Panc1 (cell line): ENCODE data around the gene ASAH2. TPM values are rescaled to one million over a fixed set of nuclear protein-coding genes. Genes with fewer than 3 reads are reported as not detected.

Experiments
- ATAC-seq: fragments of 200-7000 bp; cut with Tn5 transposase; 2 replicates; pipeline ENCODE4 v1.9.1; 2020; ENCODE audit warnings: mild to moderate bottlenecking, moderate library complexity
- BruUV-seq: library from RNA; stranded (reverse); fragments of 400-500 nt; replicated peaks from 2 replicates; lab custom pipeline; 2021; lab: Mats Ljungman, UMichigan
- CTCF ChIA-PET: fragments of 300-600 bp; sonication (Branson Sonifier 250); formaldehyde crosslinking; loops from one replicate; lab custom pipeline; 2022; ENCODE audit warnings: antibody characterized with exemption; lab: Charles Lee
- POLR2A ChIA-PET: fragments of 300-600 bp; sonication (Branson Sonifier 250); formaldehyde crosslinking; loops from one replicate; lab custom pipeline; 2022; ENCODE audit warnings: antibody characterized with exemption; lab: Charles Lee
- DNase-seq: peaks from one replicate; pipeline ENCODE4 v3.0.0-alpha.2; 2010; ENCODE audit warnings: low read depth, low spot score
- H3K27ac ChIP-seq: 2 replicates; pipeline ENCODE4 v1.5.1; 2011; ENCODE audit warnings: mild to moderate bottlenecking, low read length, inconsistent platforms
- H3K27me3 ChIP-seq: fragments of 200-500 bp; sonication (Bioruptor generic); 2 replicates; pipeline ENCODE4 v1.6.0; 2014; ENCODE audit warnings: low read length, inconsistent platforms; ENCODE audit not compliant: control insufficient read depth, insufficient read depth
- H3K36me3 ChIP-seq: fragments of 200-500 bp; sonication (Bioruptor generic); 2 replicates; pipeline ENCODE4 v1.5.1; 2014; ENCODE audit warnings: inconsistent platforms, mild to moderate bottlenecking, low read length, moderate library complexity; ENCODE audit not compliant: control insufficient read depth, insufficient read depth
- H3K4me1 ChIP-seq: 2 replicates; pipeline ENCODE4 v1.5.1; 2011; ENCODE audit warnings: inconsistent platforms, mild to moderate bottlenecking, low read length, moderate library complexity; ENCODE audit not compliant: control insufficient read depth, insufficient read depth
- H3K4me3 ChIP-seq, 2 experiments: 2 replicates each; pipeline ENCODE4 v1.5.1; 2011 to 2012; ENCODE audit warnings: low read depth in 2 of 2, low read length in 2 of 2, mild to moderate bottlenecking in 2 of 2, inconsistent platforms in 1 of 2, moderate library complexity in 1 of 2
- H3K9me3 ChIP-seq: fragments of 200-500 bp; sonication (Bioruptor generic); 2 replicates; pipeline ENCODE4 v1.5.1; 2014; ENCODE audit warnings: low read depth, mild to moderate bottlenecking, inconsistent platforms, low read length, moderate library complexity; ENCODE audit not compliant: control insufficient read depth, insufficient read depth
- POLR2AphosphoS5 ChIP-seq: IDR thresholded peaks from 2 replicates; pipeline ENCODE4 v1.6.1; 2012; ENCODE audit warnings: mild to moderate bottlenecking, low read depth, low read length, moderate library complexity
- SIN3A ChIP-seq: IDR thresholded peaks from 2 replicates; pipeline ENCODE4 v1.6.1; 2012; ENCODE audit warnings: low read depth, mild to moderate bottlenecking, low read length, moderate library complexity, borderline replicate concordance; ENCODE audit not compliant: insufficient read depth
- TCF7L2 ChIP-seq: IDR thresholded peaks from 2 replicates; pipeline ENCODE4 v1.6.1; 2011; ENCODE audit warnings: mild to moderate bottlenecking, low read depth, low read length, inconsistent platforms
- in situ Hi-C: cut with HindIII; loops from 2 replicates; pipeline ENCODE4 v1.10.0; 2016; ENCODE audit warnings: low sequenced_read_pairs, low pct_unique_long_range_greater_than_20kb
- intact Hi-C: fragments of 100-400 bp; cut with micrococcal nuclease; formaldehyde crosslinking; loops from one replicate; pipeline ENCODE4 v1.10.0; 2022; ENCODE audit not compliant: unreplicated experiment
- total RNA-seq: library from RNA; stranded (reverse); gene quantifications from one replicate; pipeline ENCODE4 v1.2.1, GENCODE V29; 2021; ENCODE audit not compliant: unreplicated experiment
- TF ChIP-seq, protein P1 (sequence below): fragments of 450-650 bp; IDR thresholded peaks from 2 replicates; pipeline ENCODE4 v1.5.1; 2017; ENCODE audit warnings: mild to moderate bottlenecking
- TF ChIP-seq, protein P2 (sequence below), 2 experiments: IDR thresholded peaks; 2 replicates each; pipeline ENCODE4 v1.6.1; 2011 to 2012; ENCODE audit warnings: low read depth in 2 of 2, control low read depth in 1 of 2, low read length in 1 of 2, mild to moderate bottlenecking in 1 of 2, moderate library complexity in 1 of 2; ENCODE audit not compliant: insufficient read depth in 1 of 2

ASAH2 gene
- total RNA-seq, 1 experiment from 2014 or later = 6.5 TPM

DNA sequence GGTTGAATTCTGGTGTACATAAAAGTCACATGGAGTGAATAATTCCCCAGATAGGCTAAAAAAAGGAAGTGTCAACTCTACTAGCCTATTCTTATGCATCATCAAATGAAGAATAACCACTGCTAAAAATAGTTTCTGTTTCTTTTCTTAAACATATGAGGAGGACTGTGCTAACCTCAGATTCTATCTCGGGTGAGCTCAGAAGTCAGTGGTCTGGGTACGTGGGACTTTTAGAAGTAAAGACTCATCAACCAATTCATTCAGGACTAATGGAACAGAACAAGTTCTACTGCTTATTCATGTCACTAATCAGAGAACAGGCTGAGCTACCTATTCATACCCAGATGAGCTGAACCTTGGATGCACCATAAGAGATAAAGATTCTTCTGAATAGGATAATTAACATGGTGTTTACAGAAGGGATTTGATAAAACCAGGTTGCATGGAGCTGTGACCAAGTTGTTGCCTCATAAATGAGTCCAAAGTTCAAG is 9.5 kb upstream of the ASAH2 start:
- Histone ChIP-seq H3K4me1 (no peaks in the 10 kb centered on the region), H3K27ac (no peak overlapping the region), H3K36me3 (no peaks in the 10 kb centered on the region), H3K27me3 (peaks cover 17% of the 10 kb centered on the region), H3K4me3 (no peak overlapping the region), H3K9me3 (no peaks in the 10 kb centered on the region)
- ChIA-PET POLR2A (no interaction called here), CTCF (no interaction called here)
- BruUV-seq = no TSS peak
- no peak for ATAC-seq
- DNase-seq = no peak
- intact Hi-C loops (no loop called here), in situ Hi-C loops (no loop called here)
- TF ChIP-seq, protein P1, sequence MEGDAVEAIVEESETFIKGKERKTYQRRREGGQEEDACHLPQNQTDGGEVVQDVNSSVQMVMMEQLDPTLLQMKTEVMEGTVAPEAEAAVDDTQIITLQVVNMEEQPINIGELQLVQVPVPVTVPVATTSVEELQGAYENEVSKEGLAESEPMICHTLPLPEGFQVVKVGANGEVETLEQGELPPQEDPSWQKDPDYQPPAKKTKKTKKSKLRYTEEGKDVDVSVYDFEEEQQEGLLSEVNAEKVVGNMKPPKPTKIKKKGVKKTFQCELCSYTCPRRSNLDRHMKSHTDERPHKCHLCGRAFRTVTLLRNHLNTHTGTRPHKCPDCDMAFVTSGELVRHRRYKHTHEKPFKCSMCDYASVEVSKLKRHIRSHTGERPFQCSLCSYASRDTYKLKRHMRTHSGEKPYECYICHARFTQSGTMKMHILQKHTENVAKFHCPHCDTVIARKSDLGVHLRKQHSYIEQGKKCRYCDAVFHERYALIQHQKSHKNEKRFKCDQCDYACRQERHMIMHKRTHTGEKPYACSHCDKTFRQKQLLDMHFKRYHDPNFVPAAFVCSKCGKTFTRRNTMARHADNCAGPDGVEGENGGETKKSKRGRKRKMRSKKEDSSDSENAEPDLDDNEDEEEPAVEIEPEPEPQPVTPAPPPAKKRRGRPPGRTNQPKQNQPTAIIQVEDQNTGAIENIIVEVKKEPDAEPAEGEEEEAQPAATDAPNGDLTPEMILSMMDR = no peak
- TF ChIP-seq POLR2AphosphoS5 = no peak
- no peak for TF ChIP-seq SIN3A
- TF ChIP-seq, protein P2, sequence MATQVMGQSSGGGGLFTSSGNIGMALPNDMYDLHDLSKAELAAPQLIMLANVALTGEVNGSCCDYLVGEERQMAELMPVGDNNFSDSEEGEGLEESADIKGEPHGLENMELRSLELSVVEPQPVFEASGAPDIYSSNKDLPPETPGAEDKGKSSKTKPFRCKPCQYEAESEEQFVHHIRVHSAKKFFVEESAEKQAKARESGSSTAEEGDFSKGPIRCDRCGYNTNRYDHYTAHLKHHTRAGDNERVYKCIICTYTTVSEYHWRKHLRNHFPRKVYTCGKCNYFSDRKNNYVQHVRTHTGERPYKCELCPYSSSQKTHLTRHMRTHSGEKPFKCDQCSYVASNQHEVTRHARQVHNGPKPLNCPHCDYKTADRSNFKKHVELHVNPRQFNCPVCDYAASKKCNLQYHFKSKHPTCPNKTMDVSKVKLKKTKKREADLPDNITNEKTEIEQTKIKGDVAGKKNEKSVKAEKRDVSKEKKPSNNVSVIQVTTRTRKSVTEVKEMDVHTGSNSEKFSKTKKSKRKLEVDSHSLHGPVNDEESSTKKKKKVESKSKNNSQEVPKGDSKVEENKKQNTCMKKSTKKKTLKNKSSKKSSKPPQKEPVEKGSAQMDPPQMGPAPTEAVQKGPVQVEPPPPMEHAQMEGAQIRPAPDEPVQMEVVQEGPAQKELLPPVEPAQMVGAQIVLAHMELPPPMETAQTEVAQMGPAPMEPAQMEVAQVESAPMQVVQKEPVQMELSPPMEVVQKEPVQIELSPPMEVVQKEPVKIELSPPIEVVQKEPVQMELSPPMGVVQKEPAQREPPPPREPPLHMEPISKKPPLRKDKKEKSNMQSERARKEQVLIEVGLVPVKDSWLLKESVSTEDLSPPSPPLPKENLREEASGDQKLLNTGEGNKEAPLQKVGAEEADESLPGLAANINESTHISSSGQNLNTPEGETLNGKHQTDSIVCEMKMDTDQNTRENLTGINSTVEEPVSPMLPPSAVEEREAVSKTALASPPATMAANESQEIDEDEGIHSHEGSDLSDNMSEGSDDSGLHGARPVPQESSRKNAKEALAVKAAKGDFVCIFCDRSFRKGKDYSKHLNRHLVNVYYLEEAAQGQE (IDR thresholded peaks at IDR 0.05; ENCODE audit: insufficient read depth in 1 of 2, low read depth in 2 of 2, low read length in 1 of 2) = no peak

DNA sequence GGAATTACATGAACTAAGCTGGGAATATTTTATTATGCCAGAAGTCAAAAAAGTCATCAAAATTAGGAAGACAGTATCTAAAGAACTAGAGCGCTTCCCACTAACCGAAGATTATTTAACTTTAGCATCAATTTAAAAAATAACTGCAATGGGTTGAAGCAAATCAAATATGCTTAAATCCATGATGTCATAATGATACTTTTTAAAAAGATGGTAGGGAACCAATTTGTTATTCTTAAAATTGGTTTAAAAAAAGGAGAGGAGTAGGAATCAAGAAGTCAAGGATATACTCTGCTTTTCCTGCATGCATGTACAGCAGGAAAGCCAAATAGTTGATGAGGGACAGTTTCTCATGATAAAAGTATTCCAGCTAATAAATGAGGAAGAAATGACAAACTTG is 3.2 kb upstream of the ASAH2 start:
- CTCF ChIA-PET = no interaction called here
- in situ Hi-C loops (no loop called here), intact Hi-C loops (no loop called here)
- peaks cover 11% of the 10 kb centered on the region for H3K27me3 ChIP-seq
- POLR2A ChIA-PET = no interaction called here
- no peaks in the 10 kb centered on the region for H3K4me1 ChIP-seq
- H3K36me3 ChIP-seq = no peaks in the 10 kb centered on the region
- TF ChIP-seq, protein P2 (IDR thresholded peaks at IDR 0.05; ENCODE audit: insufficient read depth in 1 of 2, low read depth in 2 of 2, low read length in 1 of 2) = no peak
- no peak for TF ChIP-seq SIN3A
- TF ChIP-seq TCF7L2 = no peak
- no peak for TF ChIP-seq POLR2AphosphoS5
- TF ChIP-seq, protein P1 = no peak
- H3K4me3 ChIP-seq = no peak overlapping the region
- DNase-seq (no peak), ATAC-seq (no peak)
- no TSS peak for BruUV-seq
- H3K27ac ChIP-seq = no peak overlapping the region
- no peaks in the 10 kb centered on the region for H3K9me3 ChIP-seq
